ENCODE measurements around the gene SLC6A4.

SLC6A4 gene

GRCh38 chr17:30174556-30174955, 60.9 kb downstream of the SLC6A4 start:
- Histone ChIP-seq H3K27me3 (replicated peaks; ENCODE audit: control insufficient read depth, insufficient read depth, low read length) (no peaks in the 10 kb centered on the region), H3K36me3 (ENCODE audit: control insufficient read depth, insufficient read depth, low read length) (no peaks in the 10 kb centered on the region; the same call in none of the 2 replicates)

DNA sequence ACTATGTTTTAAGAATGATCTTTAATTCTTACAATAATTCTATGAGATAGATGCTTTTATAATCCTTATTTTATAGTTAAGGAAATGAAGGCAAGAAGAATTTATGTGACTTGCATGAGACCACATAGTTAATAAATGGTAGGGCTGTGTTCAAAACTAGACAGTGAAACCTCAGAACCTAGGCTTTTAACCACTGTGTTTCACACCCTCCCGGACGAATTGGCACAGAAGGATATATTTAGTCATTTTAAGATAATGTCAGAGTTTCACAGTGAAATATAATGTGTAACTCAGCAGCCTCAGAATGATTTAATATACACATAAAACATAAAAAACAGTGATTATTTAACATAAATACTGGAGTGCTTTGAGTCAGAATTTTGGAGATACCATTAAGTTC, 61.8 kb downstream of the SLC6A4 start:
- Histone ChIP-seq H3K36me3 (ENCODE audit: control insufficient read depth, insufficient read depth, low read length) (no peaks in the 10 kb centered on the region; the same call in 1 of the 2 replicates), H3K27me3 (replicated peaks; ENCODE audit: control insufficient read depth, insufficient read depth, low read length) (no peaks in the 10 kb centered on the region), H3K4me3 (replicated peaks; ENCODE audit: low read depth, low read length) (no peak overlapping the region)
- TF ChIP-seq CTCF (IDR thresholded peaks at IDR 0.05; ENCODE audit: insufficient read depth, low read length, poor library complexity, severe bottlenecking), result no peak
- peak; percentile 57 for DNase-seq (ENCODE audit: extremely low read depth, insufficient read length)

More at GRCh38 chr17:30174556-30174955, 60.9 kb downstream of the SLC6A4 start:
- H3K4me3 ChIP-seq (replicated peaks; ENCODE audit: low read depth, low read length), result no peak overlapping the region
- no peak for TF ChIP-seq CTCF (IDR thresholded peaks at IDR 0.05; ENCODE audit: insufficient read depth, low read length, poor library complexity, severe bottlenecking)
- DNase-seq (ENCODE audit: extremely low read depth, insufficient read length), result no peak

- no peaks in the 10 kb centered on the region for H3K27me3 ChIP-seq (replicated peaks; ENCODE audit: control insufficient read depth, insufficient read depth, low read length)
Observed at GRCh38 chr17:30172560-30172959, 62.9 kb downstream of the SLC6A4 start.

GRCh38 chr17:30170415-30170987, 65.0 kb downstream of the SLC6A4 start:
- H3K36me3 ChIP-seq (ENCODE audit: control insufficient read depth, insufficient read depth, low read length), result no peaks in the 10 kb centered on the region; the same call in 1 of the 2 replicates
- no peak for TF ChIP-seq CTCF (IDR thresholded peaks at IDR 0.05; ENCODE audit: insufficient read depth, low read length, poor library complexity, severe bottlenecking)
- no peak for DNase-seq (ENCODE audit: extremely low read depth, insufficient read length)
- no peaks in the 10 kb centered on the region for H3K27me3 ChIP-seq (replicated peaks; ENCODE audit: control insufficient read depth, insufficient read depth, low read length)
- no peak overlapping the region for H3K4me3 ChIP-seq (replicated peaks; ENCODE audit: low read depth, low read length)

More at GRCh38 chr17:30172560-30172959, 62.9 kb downstream of the SLC6A4 start:
- no peak for DNase-seq (ENCODE audit: extremely low read depth, insufficient read length)
- H3K4me3 ChIP-seq (replicated peaks; ENCODE audit: low read depth, low read length), result no peak overlapping the region
- H3K36me3 ChIP-seq (ENCODE audit: control insufficient read depth, insufficient read depth, low read length), result no peaks in the 10 kb centered on the region; the same call in 1 of the 2 replicates
- TF ChIP-seq CTCF (IDR thresholded peaks at IDR 0.05; ENCODE audit: insufficient read depth, low read length, poor library complexity, severe bottlenecking), result no peak

GRCh38 chr17:30165960-30166359, 69.5 kb downstream of the SLC6A4 start:
- Histone ChIP-seq H3K27me3 (replicated peaks; ENCODE audit: control insufficient read depth, insufficient read depth, low read length) (no peaks in the 10 kb centered on the region), H3K4me3 (replicated peaks; ENCODE audit: low read depth, low read length) (no peak overlapping the region), H3K36me3 (ENCODE audit: control insufficient read depth, insufficient read depth, low read length) (no peaks in the 10 kb centered on the region; the same call in 1 of the 2 replicates)
- no peak for DNase-seq (ENCODE audit: extremely low read depth, insufficient read length)
- no peak for TF ChIP-seq CTCF (IDR thresholded peaks at IDR 0.05; ENCODE audit: insufficient read depth, low read length, poor library complexity, severe bottlenecking)

All from GM06990 (cell line).